GM18873 (cell line): ENCODE measurements around the gene ZNF620.
"Not testable (repeated sequence)": the region's sequence is repeated elsewhere in the genome, so short reads cannot be mapped to it uniquely, and the experiment has no call there.

Source experiments
- ATAC-seq: cut with Tn5 transposase; IDR thresholded peaks from one replicate; pipeline ENCODE4 v1.9.1; 2021; ENCODE audit warnings: mild to moderate bottlenecking, moderate library complexity, moderate number of reproducible peaks; ENCODE audit not compliant: unreplicated experiment, low FRiP score

The ZNF620 gene

DNA sequence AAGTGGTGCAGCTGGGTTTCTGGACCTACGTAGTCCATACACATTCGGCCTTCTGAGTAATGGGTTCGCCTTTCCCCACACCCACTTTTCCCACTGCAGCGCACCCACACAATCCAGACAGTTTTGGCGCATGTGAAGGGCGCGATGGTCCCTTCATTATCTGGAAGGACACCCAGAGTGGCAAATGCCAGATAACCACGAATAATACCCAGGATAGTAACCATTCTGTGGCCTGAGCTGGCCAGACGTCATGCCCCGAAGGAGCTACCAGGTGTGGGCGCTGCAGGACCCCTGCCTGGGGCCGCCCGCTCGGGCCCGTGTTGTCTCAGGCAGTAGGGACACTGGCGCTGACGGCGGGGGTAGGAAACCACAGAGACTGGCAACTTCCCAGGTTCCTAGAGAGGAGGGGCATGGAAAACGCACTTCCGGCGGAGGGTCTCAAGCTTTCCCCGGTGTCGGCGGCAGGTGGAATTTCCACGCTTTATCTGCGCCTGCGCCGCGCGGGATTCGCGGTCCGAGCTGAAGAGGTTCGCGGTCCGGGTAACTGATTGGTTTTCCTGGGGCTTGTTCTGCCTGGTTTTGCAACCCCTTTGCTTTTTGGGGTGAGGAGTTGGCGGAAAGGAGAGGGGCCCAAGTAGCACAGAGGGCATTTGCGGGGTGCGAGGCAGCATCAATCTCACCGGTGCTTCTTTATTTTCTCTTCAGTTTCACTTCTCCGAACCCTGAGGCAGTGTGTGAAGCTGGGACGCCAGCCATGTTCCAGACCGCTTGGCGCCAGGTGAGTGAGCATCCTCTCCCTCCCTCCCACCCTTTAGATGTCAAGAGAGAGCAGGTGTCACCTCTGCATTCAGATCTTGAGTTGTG lies at the start of gene ZNF620:
ZNF620 (plus strand) TSS at position 441 of the 864 bp plus-strand sequence; CDS start at position 755, 314 bp downstream.
- ATAC-seq = no peak

DNA sequence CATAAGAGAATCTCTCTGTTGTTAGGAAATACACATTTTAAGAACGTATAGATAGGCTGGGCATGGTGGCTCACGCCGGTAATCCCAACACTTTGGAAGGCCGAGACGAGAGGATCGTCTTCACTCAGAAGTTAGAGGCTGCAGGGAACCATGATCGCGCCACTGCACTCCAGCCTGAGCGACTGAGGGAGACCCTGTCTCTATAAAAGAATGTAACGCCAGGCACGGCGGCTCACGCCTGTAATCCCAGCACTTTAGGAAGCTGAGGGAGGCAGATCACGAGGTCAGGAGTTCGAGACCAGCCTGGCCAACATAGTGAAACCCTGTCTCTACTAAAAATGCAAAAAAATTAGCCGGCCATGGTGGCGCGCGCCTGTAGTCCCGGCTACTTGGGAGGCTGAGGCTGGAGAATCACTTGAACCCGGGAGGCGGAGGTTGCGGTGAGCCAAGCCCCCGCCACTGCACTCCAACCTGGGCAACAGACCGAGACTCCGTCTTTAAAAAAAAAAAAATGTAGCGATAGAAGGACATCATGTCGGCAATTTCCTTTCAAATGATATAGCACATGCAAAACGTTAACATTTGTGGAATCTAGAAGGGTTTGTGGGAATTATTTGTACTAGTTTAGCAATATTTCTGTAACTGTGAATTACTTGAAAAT lies 49.4 kb upstream of the ZNF620 start:
- no peak for ATAC-seq

DNA sequence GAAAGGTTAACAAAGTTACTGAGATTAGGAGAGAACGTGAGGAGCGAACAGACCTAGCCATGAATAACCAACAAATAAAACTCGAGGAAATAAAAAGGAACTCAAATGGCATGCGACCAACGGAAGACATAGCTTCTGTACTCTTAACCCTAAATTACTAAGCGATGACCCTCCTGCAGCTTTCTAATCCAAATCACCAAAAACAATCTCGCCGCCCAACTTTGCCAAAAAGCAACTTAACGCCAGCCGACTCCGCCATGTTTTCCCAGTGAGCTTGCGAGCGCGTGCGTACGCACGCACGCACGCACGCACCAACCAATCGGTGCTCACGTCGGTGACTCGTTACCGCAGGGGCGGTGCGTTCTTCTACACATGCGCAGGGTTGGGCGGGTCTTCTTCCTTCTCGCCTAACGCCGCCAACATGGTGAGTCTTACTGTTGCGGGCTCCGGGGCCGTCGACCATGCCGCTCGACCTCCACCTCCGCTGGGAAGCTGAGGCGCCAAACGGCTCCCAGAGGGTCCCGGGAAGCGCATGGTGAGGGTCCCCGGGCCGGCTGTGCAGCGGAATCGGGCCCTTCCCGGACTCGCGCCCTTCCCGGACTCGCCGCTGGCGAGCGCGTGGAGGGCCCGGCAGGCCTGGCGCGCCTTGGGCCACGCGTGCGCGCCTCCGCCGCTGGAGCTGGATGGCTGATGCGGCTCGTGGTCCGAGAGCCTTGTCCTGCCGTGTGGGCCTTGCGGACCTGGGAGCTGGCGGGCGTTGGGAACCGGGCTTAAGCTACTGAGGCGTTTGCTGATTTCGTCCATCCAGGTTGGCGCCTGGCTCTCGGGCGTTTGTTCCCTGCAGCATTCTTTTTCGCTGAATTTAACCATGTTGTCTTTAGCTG lies 48.7 kb upstream of the ZNF620 start, which contains the start of gene RPL14:
RPL14 (plus strand) TSS at position 400 of the 884 bp plus-strand sequence; CDS start at position 533, 133 bp downstream.
- peak; percentile 59 for ATAC-seq

DNA sequence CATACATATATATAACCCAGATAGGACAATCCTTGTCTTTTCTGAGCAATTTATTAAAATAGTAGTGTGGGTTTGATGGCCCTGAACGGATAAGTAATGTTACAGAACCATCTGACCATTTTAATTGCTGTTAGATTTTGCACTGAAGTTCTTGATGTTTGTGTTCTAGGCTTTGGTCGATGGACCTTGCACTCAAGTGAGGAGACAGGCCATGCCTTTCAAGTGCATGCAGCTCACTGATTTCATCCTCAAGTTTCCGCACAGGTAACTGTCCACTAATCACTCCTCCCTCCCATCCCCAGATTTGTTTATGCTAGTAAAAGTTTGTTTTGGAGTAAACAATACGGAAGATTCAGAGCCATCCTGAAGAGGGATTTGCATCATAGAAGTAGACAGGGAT lies 47.4 kb upstream of the ZNF620 start:
- ATAC-seq = no peak

DNA sequence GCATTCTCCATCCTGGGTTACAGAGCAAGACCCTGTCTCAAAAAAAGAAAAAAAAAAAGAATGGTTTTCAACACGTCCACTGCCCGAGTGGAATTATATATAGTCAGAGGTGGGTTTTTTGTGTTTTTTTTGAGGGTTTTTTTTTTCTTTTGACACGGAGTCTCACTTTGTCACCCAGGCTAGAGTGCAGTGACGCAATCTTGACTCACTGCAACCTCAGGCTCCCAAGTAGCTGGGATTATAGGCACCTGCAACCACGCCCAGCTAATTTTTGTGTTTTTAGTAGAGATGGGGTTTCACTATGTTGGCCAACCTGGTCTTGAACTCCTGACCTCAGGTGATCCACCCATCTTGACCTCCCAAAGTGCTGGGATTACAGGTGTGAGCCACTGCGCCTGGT lies 45.4 kb upstream of the ZNF620 start:
- ATAC-seq = not testable (repeated sequence)

DNA sequence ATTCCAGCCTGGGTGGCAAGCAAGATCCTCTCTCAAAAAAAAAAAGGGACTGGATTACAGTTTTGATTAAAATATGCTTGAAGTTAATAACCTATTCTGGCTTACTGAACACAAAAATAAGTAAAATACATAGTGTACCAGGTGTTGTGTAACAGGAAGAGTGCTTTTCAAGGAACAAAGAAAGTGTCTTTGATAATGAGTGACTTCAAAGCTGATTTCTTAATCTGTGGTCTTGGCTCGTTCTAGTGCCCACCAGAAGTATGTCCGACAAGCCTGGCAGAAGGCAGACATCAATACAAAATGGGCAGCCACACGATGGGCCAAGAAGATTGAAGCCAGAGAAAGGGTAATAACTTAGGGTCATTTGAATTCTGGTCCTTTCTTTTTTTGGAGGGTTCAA lies 44.7 kb upstream of the ZNF620 start:
- no peak for ATAC-seq

DNA sequence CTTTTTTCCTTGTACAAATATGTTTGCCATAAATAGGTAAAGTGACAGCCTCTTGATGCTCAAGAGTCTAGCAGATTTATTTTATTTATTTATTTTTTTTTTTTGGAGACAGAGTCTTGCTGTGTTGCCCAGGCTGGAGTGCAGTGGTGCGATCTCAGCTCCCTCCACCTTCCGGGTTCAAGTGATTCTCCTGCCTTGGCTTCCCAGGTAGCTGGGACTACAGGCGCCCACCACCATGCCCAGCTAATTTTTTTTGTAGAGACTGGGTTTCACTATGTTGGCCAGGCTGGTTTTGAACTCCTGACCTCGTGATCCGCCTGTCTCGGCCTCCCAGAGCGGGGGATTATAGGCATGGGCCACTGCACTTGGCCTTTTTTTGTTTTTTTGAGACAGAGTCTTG lies 43.0 kb upstream of the ZNF620 start:
- not testable (repeated sequence) for ATAC-seq

DNA sequence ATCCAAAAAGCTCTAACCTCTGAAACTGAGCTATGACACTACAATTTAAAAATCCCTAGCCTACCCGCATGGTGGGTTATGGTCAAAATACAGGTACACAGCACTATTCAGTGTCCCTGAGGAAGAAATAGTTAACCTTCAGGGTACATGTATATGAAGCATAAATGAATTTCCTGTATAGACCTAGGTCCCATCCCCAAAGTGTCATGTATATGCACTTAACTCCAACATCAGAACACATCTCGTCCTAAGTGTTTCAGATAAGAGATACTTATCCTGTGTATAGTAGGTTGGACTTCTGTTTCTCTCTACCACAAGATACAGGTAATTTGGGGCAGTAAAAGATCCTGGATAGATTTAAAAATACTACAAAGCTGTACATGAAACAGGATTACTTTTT lies 42.3 kb upstream of the ZNF620 start:
- no peak for ATAC-seq

DNA sequence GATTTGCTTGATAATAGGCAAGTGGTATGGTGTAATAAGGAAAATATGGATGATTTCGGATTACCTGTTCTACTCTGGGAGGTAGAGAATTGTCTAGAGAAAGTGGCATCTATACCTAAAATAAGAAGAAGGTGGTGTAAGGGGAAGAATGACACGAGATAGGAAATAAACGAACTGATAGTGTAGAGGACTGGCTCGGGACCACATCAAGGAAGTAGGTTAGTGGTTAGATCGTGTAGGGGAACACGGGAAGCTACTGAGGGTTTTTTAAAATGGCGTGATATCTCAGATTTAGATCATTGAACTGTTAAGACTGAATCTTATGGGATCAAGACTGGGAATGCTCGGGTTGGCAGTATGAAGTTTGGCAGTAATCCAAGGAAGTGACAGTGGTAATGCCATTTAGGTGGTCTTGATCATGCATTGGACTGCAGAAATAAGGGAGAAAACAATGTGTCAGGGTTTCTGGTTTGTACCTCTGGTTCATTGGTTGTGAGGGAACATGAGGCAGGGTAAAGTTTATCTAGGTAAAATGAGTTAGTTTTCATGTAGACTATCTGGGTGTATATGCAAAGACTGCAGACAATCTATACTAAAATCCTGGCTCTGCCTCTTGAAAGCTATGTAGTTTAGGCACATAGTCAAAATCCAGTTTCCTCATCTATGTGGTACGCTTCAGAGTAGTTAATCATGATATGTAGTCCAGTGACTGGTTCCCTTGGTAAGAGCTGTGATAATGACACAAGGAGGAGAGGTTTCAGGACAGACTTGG lies 41.3 kb upstream of the ZNF620 start:
- ATAC-seq = no peak

DNA sequence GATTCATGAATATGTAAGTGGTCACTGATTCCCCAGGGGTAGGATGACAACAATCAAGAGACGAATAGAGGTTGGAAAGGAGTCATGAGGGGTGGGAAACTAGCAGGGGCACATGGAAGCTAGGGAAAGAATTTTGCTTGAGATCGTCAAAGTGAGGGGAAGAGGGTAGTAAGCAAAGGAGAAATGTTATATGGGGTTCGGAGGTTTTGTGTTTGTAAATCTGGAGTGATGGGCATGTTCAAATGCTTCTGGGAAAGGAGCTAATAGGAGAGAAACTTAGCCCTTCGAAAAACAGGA lies 40.8 kb upstream of the ZNF620 start:
- ATAC-seq = no peak

DNA sequence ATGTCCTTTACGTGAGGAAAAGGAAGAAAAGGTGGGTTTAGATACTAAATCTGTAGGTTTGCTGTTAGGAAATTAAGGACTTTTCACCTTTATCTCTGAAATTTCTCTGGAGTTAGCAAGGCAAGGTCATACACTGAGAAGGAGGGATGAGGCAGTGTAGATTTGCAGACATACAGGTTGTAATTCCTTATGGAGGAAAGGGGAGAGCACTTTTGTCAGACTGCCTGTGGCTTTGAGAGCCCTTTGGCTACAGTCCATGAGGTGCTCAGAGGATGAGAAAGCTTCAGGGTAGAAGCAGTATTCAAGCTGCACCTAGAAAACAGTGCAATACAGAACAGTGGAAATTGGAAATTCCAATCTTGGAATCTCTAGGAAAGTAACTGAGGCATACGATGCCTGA lies 40.4 kb upstream of the ZNF620 start:
- no peak for ATAC-seq

DNA sequence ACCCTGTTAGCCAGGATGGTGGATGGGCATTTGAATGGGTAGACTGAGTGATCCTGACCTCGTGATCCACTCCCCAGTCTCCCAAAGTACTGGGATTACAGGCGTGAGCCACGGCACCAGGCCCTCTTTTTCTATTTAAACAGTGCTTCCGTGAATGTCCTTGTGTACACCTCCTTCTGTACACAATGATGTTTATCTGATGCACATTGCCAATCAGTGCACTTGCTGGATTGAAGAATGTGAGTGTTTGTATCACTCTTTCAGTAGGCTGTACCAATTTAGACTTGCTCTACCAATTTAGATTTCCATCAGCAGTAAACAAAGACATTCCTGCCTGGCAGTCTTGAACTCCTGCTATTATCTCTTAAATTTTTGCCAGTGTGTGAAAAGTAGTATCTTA lies 37.8 kb upstream of the ZNF620 start:
- ATAC-seq = no peak

DNA sequence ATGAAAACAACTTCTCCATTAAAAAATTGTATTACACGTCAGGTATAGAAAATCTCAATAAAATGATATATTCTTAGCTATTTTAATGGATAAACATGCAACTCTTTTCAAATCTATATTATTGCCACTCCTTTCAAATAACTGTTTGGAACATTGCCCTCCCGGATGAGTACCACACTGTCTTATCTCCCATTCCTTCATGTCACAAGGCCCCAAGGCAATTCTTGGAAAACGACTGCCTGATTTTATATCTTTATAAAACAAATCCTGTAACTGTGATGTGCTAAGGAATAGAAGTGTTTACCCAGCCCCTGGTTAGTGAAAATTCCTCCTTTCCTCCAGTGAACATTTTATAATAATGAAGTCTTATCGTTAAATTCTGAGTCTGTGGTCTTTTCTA lies 35.1 kb upstream of the ZNF620 start:
- no peak for ATAC-seq

DNA sequence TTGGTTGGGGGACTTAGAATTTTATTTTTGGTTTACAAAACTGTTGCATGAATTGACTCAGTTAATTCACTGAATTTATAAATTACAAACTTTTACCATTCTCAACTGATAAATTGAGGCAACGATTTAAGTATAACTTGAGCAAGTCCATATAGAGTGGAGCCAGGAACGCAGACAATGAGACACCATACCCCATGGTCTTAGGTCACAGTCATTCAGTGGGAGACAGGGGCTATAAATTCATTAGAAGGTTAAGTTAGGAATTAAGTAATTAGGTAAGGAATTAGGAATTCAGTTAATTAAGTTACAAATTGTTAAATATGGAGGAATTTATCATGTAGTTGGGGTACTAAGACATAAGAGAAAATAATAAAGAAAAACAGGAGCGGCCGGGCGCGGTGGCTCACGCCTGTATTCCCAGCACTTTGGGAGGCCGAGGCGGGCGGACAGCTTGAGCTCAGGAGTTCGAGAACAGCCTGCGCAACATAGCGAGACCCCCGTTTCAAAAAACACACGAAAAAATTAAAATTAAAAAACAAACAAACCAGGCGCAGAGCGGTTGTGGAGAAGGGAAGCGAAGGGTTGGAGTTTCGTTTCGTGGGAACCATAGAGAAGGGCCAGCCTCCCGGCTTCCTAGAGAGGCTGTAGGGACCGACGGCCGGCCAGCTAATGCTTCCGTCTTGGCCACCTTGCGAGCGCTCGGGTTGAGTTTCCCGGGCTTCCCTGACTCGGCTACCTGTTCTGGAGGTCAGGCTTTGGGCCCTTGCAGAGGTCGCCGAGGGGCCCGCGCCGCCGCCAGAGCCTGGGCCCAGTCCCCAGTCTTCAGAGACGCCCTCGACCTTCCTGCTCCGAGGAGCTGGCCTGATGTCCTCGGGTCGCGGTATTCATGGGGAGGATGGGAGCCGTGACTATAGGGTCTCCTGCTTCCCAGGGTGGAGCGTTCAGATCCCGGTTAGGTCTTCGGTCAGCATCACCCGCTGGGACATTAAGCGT lies 29.1 kb upstream of the ZNF620 start, which contains the start of gene ZNF619:
ZNF619 (plus strand) TSS at position 645 of the 993 bp plus-strand sequence. CDS start 858 bp downstream, outside the sequence.
- peak; percentile 68 for ATAC-seq

DNA sequence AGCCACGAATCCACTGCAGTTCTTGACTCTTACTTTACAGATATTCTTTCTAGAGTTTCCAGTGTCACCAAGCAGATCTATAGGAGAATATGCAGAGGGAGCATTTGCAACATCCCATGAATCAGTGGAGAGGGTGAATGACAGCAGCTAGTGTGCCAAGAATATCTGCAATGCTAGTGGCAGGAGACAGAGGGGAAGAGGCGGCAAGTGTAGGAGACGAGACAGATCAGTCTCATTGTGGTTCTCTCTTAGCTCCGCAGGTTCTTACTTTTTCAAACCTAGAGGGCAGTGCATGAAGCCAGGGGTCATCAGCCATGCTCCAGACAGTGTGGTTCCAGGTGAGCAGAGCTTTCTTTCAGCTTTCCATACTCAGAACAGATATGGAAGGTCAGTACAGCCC lies 28.2 kb upstream of the ZNF620 start:
- ATAC-seq = no peak

DNA sequence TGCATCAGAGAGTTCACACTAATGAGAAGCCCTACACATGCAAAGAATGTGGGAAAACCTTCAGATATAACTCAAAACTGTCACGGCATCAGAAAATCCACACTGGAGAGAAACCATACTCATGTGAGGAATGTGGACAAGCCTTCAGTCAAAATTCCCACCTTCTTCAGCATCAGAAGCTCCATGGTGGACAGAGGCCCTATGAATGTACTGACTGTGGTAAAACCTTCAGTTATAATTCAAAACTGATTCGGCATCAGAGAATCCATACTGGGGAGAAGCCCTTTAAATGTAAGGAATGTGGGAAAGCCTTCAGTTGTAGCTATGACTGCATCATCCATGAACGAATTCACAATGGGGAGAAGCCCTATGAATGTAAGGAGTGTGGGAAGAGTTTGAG lies 18.7 kb upstream of the ZNF620 start:
- ATAC-seq = no peak

DNA sequence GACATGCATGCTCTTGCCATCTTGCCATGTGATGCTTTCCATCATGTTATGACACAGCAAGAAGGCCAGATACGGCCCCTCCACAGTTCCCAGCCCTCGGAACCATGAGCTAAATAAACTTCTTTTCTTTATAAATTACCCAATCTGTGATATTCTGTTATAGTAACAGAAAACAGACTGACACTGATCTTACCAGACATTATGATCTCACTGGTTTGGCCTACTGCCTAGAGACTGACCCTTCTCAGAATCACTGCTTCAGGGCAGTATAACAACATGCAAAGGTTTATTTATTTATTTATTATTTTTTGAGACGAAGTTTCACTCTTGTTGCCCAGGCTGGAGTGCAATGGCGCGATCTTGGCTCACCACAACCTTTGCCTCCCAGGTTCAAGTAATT lies 14.9 kb upstream of the ZNF620 start:
- ATAC-seq = no peak

DNA sequence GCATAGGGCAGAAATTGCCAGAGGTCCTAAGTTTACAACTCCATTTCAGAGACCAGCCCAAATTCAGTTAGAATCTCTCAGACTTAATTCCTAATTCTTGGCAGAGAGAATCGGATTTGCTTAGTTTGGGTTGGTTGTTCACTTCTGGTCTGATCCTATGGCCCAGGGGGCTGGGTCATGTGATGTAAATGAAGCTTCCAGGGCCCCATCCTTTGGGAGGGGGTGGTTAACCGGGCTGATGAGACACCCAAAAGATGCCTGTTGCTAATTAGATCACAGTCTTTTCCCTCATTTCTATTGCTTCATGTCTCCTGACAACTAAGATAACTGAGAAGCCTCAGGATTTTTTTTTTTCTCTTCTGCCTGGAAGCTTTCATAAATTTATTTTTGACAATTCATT lies 11.1 kb upstream of the ZNF620 start:
- ATAC-seq = no peak

DNA sequence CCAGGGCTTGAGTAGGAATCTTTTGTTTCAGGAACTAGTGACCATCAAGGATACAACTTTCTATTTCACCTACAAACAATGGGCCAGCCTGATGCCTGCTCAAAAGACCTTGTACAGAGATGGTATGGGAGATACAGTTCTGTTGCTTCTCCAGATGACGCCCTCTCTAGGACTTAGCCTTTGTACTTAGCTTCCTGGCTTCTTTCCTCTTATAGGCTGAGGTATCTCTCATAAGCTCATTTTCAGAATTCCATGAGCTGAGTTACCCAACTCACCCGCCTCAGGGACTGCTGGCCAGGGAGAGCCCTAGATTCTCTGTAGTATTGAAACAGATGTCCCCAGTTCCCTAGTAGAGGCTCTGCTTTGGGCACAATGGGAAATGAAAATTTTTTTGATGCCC lies 8.6 kb upstream of the ZNF620 start:
- ATAC-seq = no peak
